Subcutaneous abdominal adipose tissue (tissue), 5 donors: ENCODE results near the gene SRC.
A peak's percentile ranks its signal among the peaks of the same experiment; 100 is the strongest.

Experiments used
- H3K27ac ChIP-seq: one replicate; pipeline ENCODE4 v1.7.0; 2013; ENCODE audit warnings: low read depth, mild to moderate bottlenecking, inconsistent platforms, low read length, moderate library complexity
- H3K27me3 ChIP-seq, 5 donors: one replicate each; pipeline ENCODE4 v1.7.0; 2013; ENCODE audit warnings: low read length in 5 of 5, inconsistent platforms in 1 of 5; ENCODE audit not compliant: control insufficient read depth in 5 of 5, insufficient read depth in 4 of 5
- H3K36me3 ChIP-seq, 5 donors: one replicate each; pipeline ENCODE4 v1.7.0; 2013; ENCODE audit warnings: low read length in 5 of 5; ENCODE audit not compliant: control insufficient read depth in 5 of 5, insufficient read depth in 5 of 5
- H3K4me1 ChIP-seq, 5 donors: one replicate each; pipeline ENCODE4 v1.7.0; 2013; ENCODE audit warnings: low read length in 5 of 5, mild to moderate bottlenecking in 3 of 5, moderate library complexity in 1 of 5; ENCODE audit not compliant: control insufficient read depth in 5 of 5, insufficient read depth in 5 of 5
- H3K4me3 ChIP-seq, 5 donors: one replicate each; pipeline ENCODE4 v1.7.0; 2013; ENCODE audit warnings: low read length in 5 of 5, low read depth in 1 of 5
- H3K9ac ChIP-seq, 5 donors: one replicate each; pipeline ENCODE4 v1.7.0; 2013; ENCODE audit warnings: low read length in 5 of 5, mild to moderate bottlenecking in 4 of 5, moderate library complexity in 3 of 5
- H3K9me3 ChIP-seq, 5 donors: one replicate each; pipeline ENCODE4 v1.7.0; 2013; ENCODE audit warnings: low read length in 5 of 5; ENCODE audit not compliant: control insufficient read depth in 5 of 5
- donor health status: healthy.
- donor health status: healthy.
- donor health status: healthy.
- donor health status: healthy.
- donor health status: healthy.

Gene SRC

DNA sequence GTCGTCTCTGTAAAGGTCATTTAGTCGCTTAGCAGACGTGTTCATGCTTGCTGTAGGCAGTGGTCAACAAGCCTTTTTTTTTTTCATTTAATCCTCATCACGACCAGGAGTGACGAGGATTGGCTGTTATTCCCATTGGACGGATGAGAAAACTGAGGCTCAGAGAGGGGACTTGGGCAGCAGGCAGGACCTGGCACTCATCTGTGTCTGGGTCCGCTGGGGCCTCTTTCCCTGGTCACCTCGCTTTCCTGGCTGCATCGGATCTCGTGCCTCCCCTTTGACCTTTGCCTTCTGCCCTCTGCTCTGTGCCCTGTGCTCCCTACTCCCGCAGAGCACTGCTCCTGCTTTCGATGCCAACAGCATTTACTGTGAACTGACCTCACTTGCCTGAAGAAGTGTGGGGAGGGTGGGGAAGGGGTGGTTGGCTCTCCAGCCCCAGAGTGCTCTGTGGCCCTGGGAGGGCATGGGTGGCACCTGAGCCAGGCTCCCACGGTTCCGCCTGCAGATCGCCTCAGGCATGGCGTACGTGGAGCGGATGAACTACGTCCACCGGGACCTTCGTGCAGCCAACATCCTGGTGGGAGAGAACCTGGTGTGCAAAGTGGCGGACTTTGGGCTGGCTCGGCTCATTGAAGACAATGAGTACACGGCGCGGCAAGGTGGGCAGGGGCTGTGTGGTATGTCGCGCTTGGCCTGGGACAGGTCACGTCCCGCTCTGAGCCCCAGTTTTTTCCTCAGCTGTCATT, 56.2 kb downstream of the SRC start:
- H3K9ac ChIP-seq = no peak overlapping the region
- H3K27me3 ChIP-seq = peaks cover 0 to 5% (median 0%) of the 10 kb centered on the region in 5 donors
- H3K27ac ChIP-seq = no peak overlapping the region
- H3K9me3 ChIP-seq = no peaks in the 10 kb centered on the region
- peaks cover 0 to 44% (median 31%) of the 10 kb centered on the region in 5 donors for H3K4me1 ChIP-seq
- peaks cover 0 to 60% (median 37%) of the 10 kb centered on the region in 5 donors for H3K36me3 ChIP-seq
- H3K4me3 ChIP-seq = no peak overlapping the region

DNA sequence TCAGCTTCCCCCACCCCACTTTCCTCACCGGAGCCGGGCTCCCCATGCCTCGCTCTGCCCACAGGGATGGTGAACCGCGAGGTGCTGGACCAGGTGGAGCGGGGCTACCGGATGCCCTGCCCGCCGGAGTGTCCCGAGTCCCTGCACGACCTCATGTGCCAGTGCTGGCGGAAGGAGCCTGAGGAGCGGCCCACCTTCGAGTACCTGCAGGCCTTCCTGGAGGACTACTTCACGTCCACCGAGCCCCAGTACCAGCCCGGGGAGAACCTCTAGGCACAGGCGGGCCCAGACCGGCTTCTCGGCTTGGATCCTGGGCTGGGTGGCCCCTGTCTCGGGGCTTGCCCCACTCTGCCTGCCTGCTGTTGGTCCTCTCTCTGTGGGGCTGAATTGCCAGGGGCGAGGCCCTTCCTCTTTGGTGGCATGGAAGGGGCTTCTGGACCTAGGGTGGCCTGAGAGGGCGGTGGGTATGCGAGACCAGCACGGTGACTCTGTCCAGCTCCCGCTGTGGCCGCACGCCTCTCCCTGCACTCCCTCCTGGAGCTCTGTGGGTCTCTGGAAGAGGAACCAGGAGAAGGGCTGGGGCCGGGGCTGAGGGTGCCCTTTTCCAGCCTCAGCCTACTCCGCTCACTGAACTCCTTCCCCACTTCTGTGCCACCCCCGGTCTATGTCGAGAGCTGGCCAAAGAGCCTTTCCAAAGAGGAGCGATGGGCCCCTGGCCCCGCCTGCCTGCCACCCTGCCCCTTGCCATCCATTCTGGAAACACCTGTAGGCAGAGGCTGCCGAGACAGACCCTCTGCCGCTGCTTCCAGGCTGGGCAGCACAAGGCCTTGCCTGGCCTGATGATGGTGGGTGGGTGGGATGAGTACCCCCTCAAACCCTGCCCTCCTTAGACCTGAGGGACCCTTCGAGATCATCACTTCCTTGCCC, 57.4 kb downstream of the SRC start:
- H3K27ac ChIP-seq = no peak overlapping the region
- no peak overlapping the region for H3K9ac ChIP-seq
- peaks cover 0 to 47% (median 30%) of the 10 kb centered on the region in 5 donors for H3K36me3 ChIP-seq
- H3K4me3 ChIP-seq = no peak overlapping the region
- peaks cover 0 to 15% (median 6%) of the 10 kb centered on the region in 5 donors for H3K27me3 ChIP-seq
- H3K9me3 ChIP-seq = no peaks in the 10 kb centered on the region
- H3K4me1 ChIP-seq = peaks cover 2 to 44% (median 30%) of the 10 kb centered on the region in 5 donors

DNA sequence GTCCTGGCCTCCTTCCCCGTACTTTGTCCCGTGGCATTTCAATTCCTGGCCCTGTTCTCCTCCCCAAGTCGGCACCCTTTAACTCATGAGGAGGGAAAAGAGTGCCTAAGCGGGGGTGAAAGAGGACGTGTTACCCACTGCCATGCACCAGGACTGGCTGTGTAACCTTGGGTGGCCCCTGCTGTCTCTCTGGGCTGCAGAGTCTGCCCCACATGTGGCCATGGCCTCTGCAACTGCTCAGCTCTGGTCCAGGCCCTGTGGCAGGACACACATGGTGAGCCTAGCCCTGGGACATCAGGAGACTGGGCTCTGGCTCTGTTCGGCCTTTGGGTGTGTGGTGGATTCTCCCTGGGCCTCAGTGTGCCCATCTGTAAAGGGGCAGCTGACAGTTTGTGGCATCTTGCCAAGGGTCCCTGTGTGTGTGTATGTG, 58.5 kb downstream of the SRC start:
- no peak overlapping the region for H3K27ac ChIP-seq
- H3K9me3 ChIP-seq = no peaks in the 10 kb centered on the region
- H3K36me3 ChIP-seq = peaks cover 0 to 41% (median 27%) of the 10 kb centered on the region in 5 donors
- peaks cover 2 to 41% (median 31%) of the 10 kb centered on the region in 5 donors for H3K4me1 ChIP-seq
- H3K27me3 ChIP-seq = peaks cover 4 to 23% (median 15%) of the 10 kb centered on the region in 5 donors
- H3K4me3 ChIP-seq = no peak overlapping the region
- H3K9ac ChIP-seq = no peak overlapping the region

DNA sequence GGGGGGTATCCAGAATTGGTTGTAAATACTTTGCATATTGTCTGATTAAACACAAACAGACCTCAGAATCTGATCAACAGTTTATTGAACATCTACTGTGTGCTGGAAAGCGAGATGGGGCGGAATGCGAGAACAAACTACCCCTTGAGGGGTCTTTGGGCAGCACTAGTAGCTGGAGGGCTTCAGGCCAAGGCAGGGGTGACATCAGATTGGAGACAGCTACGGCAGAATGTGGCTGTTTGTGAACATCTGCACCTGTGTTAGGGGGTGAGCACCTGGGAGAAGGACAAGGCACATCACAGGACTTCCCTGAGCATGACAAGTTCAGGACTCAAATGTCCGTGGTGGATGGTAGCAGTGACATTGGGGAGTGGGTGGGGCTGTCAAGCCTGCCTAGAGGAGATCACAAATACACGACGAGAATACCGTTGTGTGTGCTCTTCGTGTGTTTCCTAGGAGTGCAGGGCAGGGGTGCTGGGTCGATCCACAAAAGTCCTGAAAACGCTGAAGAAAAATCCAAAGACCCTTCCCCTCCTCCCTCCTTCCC, 59.5 kb downstream of the SRC start:
- Histone ChIP-seq H3K27ac (no peak overlapping the region), H3K27me3 (peaks cover 4 to 23% (median 18%) of the 10 kb centered on the region in 5 donors), H3K36me3 (peaks cover 0 to 35% (median 24%) of the 10 kb centered on the region in 5 donors), H3K4me3 (no peak overlapping the region), H3K9me3 (no peaks in the 10 kb centered on the region), H3K9ac (no peak overlapping the region), H3K4me1 (peaks cover 2 to 41% (median 31%) of the 10 kb centered on the region in 5 donors)

DNA sequence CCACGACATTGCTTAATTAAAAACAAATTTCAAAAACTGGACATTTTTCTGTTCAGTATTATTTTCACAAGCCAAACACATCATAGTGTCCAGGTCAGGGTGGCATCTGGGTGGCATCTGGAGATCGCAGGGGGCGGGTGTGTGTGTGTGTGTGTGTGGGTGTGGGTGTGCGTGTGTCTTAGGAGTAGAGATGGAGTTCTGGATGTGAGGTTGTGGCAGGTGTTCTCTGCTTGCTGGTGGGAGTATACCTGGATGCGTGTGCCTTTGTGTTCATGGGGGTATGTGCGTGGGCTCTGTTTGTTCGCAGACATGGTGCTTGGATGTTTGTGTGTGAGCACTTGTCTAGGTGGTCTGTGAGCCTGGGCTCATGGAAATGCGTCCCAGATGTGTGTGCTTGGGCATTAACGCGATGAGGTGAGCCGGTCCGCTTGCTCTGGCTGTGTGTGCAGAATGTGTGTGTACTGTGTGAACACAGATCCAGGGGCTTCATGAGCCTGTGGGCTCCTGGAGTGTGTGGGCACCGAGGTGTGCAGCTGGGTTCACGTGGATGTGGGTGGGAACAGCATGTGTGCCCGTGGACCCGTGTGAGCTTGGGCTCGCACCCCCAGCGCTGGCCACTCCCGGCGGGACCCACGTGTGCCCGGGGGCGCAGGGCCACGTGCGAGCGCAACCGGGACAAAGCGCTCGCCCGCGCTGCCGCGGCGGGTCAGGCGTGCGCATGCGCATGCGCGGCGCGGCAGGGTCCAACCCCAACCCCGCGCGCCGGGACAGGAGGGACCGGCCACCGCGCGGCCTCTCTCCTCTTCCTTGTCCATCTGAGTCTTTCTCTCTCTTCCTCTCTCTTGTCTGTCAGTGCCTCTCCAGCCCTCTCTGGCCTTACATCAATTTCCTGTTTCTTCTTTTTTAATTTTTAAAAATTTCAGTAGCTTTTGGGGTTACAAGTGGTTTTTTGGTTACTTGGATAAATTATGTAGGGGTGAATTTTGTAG, 60.4 kb downstream of the SRC start:
- Histone ChIP-seq H3K4me3 (peak overlapping the region; percentile 5 to 43 (median 33)), H3K27ac (no peak overlapping the region), H3K4me1 (peaks cover 2 to 42% (median 35%) of the 10 kb centered on the region in 5 donors), H3K9ac (peak overlapping the region in 1 of 5 donors; percentile 9), H3K36me3 (peaks cover 0 to 31% (median 22%) of the 10 kb centered on the region in 5 donors), H3K9me3 (no peaks in the 10 kb centered on the region), H3K27me3 (peaks cover 4 to 24% (median 22%) of the 10 kb centered on the region in 5 donors)

DNA sequence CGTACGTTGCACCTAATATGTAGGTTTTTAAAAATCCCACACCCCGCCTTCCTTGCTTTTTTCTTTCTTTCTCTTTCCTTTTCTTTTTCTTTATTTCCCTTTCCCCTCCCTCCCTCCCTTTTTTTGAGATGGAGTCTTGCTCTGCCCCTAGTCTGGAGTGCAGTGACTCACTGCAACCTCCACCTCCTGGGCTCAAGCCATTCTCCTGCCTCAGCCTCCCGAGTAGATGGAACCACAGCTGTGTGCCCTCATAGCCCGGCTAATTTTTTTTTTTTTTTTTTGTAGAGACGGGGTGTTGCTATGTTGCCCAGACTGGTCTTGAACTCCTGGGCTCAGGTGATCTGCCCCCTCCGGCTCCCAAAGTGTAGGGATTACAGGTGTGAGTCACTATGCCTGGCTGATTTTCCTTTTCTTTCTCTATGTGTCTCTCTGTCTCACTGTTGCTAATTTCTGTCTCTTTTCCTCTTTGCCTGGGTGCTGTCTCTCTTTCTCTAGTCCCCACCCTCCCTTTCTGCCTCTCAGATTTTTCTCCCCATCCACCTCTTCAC, 61.2 kb downstream of the SRC start:
- H3K9ac ChIP-seq = no peak overlapping the region
- H3K27ac ChIP-seq = no peak overlapping the region

DNA sequence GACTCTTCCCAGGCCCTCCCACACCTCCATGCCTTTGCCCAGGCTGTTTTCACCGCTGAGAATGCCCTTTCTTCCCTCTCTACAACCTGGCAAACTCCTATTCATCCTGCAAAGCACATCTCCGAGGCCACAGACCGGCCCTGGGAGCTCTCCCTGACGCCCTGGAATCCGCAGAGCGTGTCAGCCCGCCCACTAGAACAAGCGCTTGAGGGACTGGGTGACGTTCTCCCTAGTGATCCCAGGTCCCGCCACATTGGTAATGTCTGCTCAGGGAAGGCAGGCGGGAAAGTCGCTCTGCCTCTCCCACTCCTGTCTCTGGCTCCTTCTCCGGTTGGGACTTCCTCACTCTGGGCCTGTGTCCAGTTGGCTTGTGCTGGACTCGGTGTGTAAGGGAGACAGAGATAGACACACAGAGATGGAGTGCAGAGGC, 61.6 kb downstream of the SRC start:
- H3K27ac ChIP-seq = no peak overlapping the region
- H3K27me3 ChIP-seq = peaks cover 4 to 25% (median 22%) of the 10 kb centered on the region in 5 donors
- no peak overlapping the region for H3K4me3 ChIP-seq
- H3K36me3 ChIP-seq = peaks cover 0 to 18% (median 10%) of the 10 kb centered on the region in 5 donors
- H3K9ac ChIP-seq = no peak overlapping the region
- H3K9me3 ChIP-seq = no peaks in the 10 kb centered on the region
- H3K4me1 ChIP-seq = peaks cover 6 to 53% (median 45%) of the 10 kb centered on the region in 5 donors

More for the DNA sequence above, 61.2 kb downstream of the SRC start:
- Histone ChIP-seq H3K36me3 (peaks cover 0 to 23% (median 15%) of the 10 kb centered on the region in 5 donors), H3K4me1 (peaks cover 6 to 49% (median 41%) of the 10 kb centered on the region in 5 donors), H3K4me3 (no peak overlapping the region), H3K9me3 (no peaks in the 10 kb centered on the region), H3K27me3 (peaks cover 4 to 24% (median 22%) of the 10 kb centered on the region in 5 donors)

DNA sequence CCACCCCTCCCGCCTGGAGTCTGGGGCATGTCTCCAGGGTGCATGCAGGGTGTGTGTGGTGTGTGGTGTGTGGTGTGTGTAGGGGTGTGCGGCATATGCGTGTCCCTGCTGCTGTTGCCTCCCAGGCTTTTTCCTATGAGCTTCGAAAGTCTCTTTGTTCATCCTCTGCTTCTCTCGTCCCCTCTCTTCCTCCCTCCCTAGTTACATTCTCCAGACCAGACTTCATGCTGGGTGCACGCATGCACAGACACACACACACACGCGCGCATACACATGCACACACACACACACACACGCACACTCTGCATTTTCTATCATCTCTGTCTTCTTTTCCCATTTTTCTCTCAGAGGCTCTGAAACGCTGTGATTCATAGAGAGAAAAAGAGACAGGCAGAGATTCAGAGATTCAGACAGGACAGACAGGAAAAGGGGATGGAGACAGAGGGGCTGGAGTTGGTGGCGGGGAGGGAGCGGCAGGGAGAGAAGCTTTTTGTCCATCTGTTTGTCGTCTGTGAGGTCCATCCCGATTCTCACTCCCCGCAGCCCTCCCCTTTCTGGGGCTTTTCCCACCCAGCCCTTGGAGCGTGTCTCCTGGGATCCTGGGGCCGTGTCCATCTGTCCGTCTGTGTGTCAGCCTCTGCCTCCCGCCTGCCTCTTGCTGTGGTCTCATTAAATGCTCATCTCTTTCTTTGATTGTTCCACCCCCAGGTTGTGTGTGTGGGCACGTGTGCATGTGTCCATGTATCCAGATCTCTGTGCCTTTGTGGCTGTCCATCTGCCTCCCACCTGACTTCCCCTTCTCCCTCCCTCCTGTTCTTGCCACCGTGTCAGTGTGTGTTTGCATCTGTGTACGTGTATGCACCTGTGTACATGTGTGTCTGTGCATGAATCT, 62.6 kb downstream of the SRC start:
- Histone ChIP-seq H3K27me3 (peaks cover 4 to 25% (median 22%) of the 10 kb centered on the region in 5 donors), H3K4me1 (peaks cover 6 to 53% (median 45%) of the 10 kb centered on the region in 5 donors), H3K36me3 (peaks cover 0 to 10% (median 3%) of the 10 kb centered on the region in 5 donors), H3K27ac (no peak overlapping the region), H3K9me3 (no peaks in the 10 kb centered on the region), H3K9ac (no peak overlapping the region), H3K4me3 (no peak overlapping the region)
